Lung microvascular endothelial cell (primary cell): ENCODE results near the gene TMIGD2. TPM values are rescaled to one million over a fixed set of nuclear protein-coding genes. Genes with fewer than 3 reads are reported as not detected.
"Not testable (repeated sequence)": the region's sequence is repeated elsewhere in the genome, so short reads cannot be mapped to it uniquely, and the experiment has no call there.

Source experiments
- DNase-seq, 2 donors: peaks; one replicate each; pipeline versions ENCODE4 v3.0.0 to v3.0.0-alpha.2; 2010; ENCODE audit warnings: low read depth in 2 of 2
- total RNA-seq: library from RNA; depleted of rRNA; stranded (reverse); fragments of >200 nt; gene quantifications from 2 replicates; pipeline ENCODE4 v1.2.1, GENCODE V29; 2014

The TMIGD2 gene
- not detected in 2 replicates for total RNA-seq

GRCh38 chr19:4302243-4302640 is at the start of gene TMIGD2:
TSS of gene TMIGD2 (minus strand) at chr19:4302389. CDS start at chr19:4302385, 4 bp downstream.
- no peak for DNase-seq

- no peak for DNase-seq
These were observed 48.5 kb upstream of the TMIGD2 start for GRCh38 chr19:4350726-4351125.

- DNase-seq: no peak
These were observed 47.9 kb upstream of the TMIGD2 start for GRCh38 chr19:4350111-4350510.

- DNase-seq: not testable (repeated sequence)
These were observed 47.0 kb upstream of the TMIGD2 start for GRCh38 chr19:4349225-4349624.

GRCh38 chr19:4347521-4347920 is 45.3 kb upstream of the TMIGD2 start:
- DNase-seq: no peak

- no peak for DNase-seq
These were observed 43.8 kb upstream of the TMIGD2 start for GRCh38 chr19:4346020-4346383.

- no peak for DNase-seq
These were observed 43.3 kb upstream of the TMIGD2 start for GRCh38 chr19:4345342-4346019.

GRCh38 chr19:4343370-4344307 is 41.5 kb upstream of the TMIGD2 start, which contains the start of gene MPND:
TSS of gene MPND (plus strand) at chr19:4343562. CDS start at chr19:4343594, 32 bp downstream.
- peak; percentile 83 to 91 for DNase-seq

- peak; percentile 100 for DNase-seq
These were observed 40.6 kb upstream of the TMIGD2 start for GRCh38 chr19:4342615-4343369.

GRCh38 chr19:4342314-4342614 is 40.1 kb upstream of the TMIGD2 start:
- DNase-seq: no peak

- peak; percentile 32 to 57 for DNase-seq
These were observed 36.5 kb upstream of the TMIGD2 start, which contains the start of gene STAP2 for GRCh38 chr19:4338441-4339355. TSS of gene STAP2 (minus strand) at chr19:4338827. CDS start at chr19:4338753, 74 bp downstream.

- peak; percentile 40 to 66 for DNase-seq
These were observed 35.8 kb upstream of the TMIGD2 start for GRCh38 chr19:4337906-4338440.

- DNase-seq: no peak
These were observed 32.9 kb upstream of the TMIGD2 start for GRCh38 chr19:4334929-4335570.

GRCh38 chr19:4329858-4330257 is 27.7 kb upstream of the TMIGD2 start:
- no peak for DNase-seq

- DNase-seq: not testable (repeated sequence)
These were observed 26.9 kb upstream of the TMIGD2 start for GRCh38 chr19:4328991-4329681.

GRCh38 chr19:4328243-4328990 is 26.2 kb upstream of the TMIGD2 start:
- peak; percentile 97 to 98 for DNase-seq

GRCh38 chr19:4327877-4328242 is 25.7 kb upstream of the TMIGD2 start:
- no peak for DNase-seq

- peak; percentile 52 to 65 for DNase-seq
These were observed 25.2 kb upstream of the TMIGD2 start for GRCh38 chr19:4327252-4327876.
